HG02884 (cell line): ENCODE data around the gene TBC1D5.

ENCODE experiments used
- ATAC-seq: cut with Tn5 transposase; IDR thresholded peaks from one replicate; pipeline ENCODE4 v1.9.1; 2021; ENCODE audit warnings: mild to moderate bottlenecking, moderate library complexity; ENCODE audit not compliant: unreplicated experiment

TBC1D5 gene

GRCh38 chr3:17194116-17194515, 548.3 kb downstream of the TBC1D5 start:
- ATAC-seq: no peak

- no peak for ATAC-seq
These were observed 549.4 kb downstream of the TBC1D5 start for GRCh38 chr3:17192995-17193394.

GRCh38 chr3:17190353-17191078, 551.9 kb downstream of the TBC1D5 start:
- ATAC-seq: no peak

- no peak for ATAC-seq
These were observed 554.1 kb downstream of the TBC1D5 start for GRCh38 chr3:17188378-17188777.

- ATAC-seq: no peak
These were observed 554.7 kb downstream of the TBC1D5 start for GRCh38 chr3:17187589-17188184.

- no peak for ATAC-seq
These were observed 558.4 kb downstream of the TBC1D5 start for GRCh38 chr3:17183951-17184550.

GRCh38 chr3:17182166-17182565, 560.3 kb downstream of the TBC1D5 start:
- ATAC-seq: peak; percentile 62

- no peak for ATAC-seq
These were observed 561.0 kb downstream of the TBC1D5 start for GRCh38 chr3:17181413-17181907.

- peak; percentile 72 for ATAC-seq
These were observed 562.8 kb downstream of the TBC1D5 start for GRCh38 chr3:17179381-17180205.

- no peak for ATAC-seq
These were observed 565.7 kb downstream of the TBC1D5 start for GRCh38 chr3:17176757-17177156.

GRCh38 chr3:17175187-17175807, 567.1 kb downstream of the TBC1D5 start:
- no peak for ATAC-seq

- no peak for ATAC-seq
These were observed 576.1 kb downstream of the TBC1D5 start for GRCh38 chr3:17166369-17166768.

GRCh38 chr3:17162116-17162515, 580.3 kb downstream of the TBC1D5 start:
- no peak for ATAC-seq

- no peak for ATAC-seq
These were observed 581.8 kb downstream of the TBC1D5 start for GRCh38 chr3:17160597-17160996.

GRCh38 chr3:17158941-17159682, 583.3 kb downstream of the TBC1D5 start:
- no peak for ATAC-seq

- ATAC-seq: no peak
These were observed 584.7 kb downstream of the TBC1D5 start for GRCh38 chr3:17157713-17158112.

GRCh38 chr3:17156864-17157263, 585.6 kb downstream of the TBC1D5 start:
- ATAC-seq: no peak

GRCh38 chr3:17155951-17156350, 586.5 kb downstream of the TBC1D5 start:
- ATAC-seq: no peak

- no peak for ATAC-seq
These were observed 587.5 kb downstream of the TBC1D5 start for GRCh38 chr3:17154941-17155340.

GRCh38 chr3:17154221-17154620, 588.2 kb downstream of the TBC1D5 start:
- ATAC-seq: no peak
